Thoracic aorta (tissue), 2 donors: ENCODE measurements around the gene CYP19A1. TPM values are rescaled to one million over a fixed set of nuclear protein-coding genes. Genes with fewer than 3 reads are reported as not detected.

ENCODE experiments used
- ATAC-seq: fragments of 150-250 bp; one replicate; pipeline ENCODE4 v1.8.0; 2017; ENCODE audit warnings: low read depth; ENCODE audit not compliant: insufficient number of reproducible peaks, low FRiP score
- DNase-seq: peaks from one replicate; pipeline ENCODE4 v3.0.0-alpha.2; 2020; ENCODE audit warnings: low spot score
- H3K27ac ChIP-seq, 2 donors: fragments of 200-600 bp; sonication (generic); 1 replicate in 1 of 2; 2 replicates in 1 of 2; pipeline ENCODE4 v1.5.1; 2016; ENCODE audit warnings: mild to moderate bottlenecking in 2 of 2, moderate library complexity in 2 of 2
- H3K27me3 ChIP-seq: fragments of 200-600 bp; sonication (generic); replicated peaks from 2 replicates; pipeline ENCODE4 v1.6.0; 2016; ENCODE audit warnings: mild to moderate bottlenecking; ENCODE audit not compliant: insufficient read depth
- H3K36me3 ChIP-seq: fragments of 200-600 bp; sonication (generic); one replicate; pipeline ENCODE4 v1.5.1; 2016
- H3K4me1 ChIP-seq, 2 donors: fragments of 200-600 bp; sonication (generic); 1 replicate in 1 of 2; 2 replicates in 1 of 2; pipeline versions ENCODE4 v1.5.1 to v1.6.0; 2016; ENCODE audit warnings: low read depth in 2 of 2, mild to moderate bottlenecking in 1 of 2; ENCODE audit not compliant: control insufficient read depth in 1 of 2
- H3K4me3 ChIP-seq: fragments of 200-600 bp; sonication (generic); 2 replicates; pipeline ENCODE4 v1.5.1; 2016; ENCODE audit warnings: mild to moderate bottlenecking
- H3K9me3 ChIP-seq: fragments of 200-600 bp; sonication (generic); 2 replicates; pipeline ENCODE4 v1.5.1; 2016
- CTCF ChIP-seq: fragments of 200-600 bp; sonication (generic); IDR thresholded peaks from one replicate; pipeline ENCODE4 v1.5.1; 2019; ENCODE audit warnings: antibody characterized with exemption
- total RNA-seq, 2 donors: library from RNA; depleted of rRNA; stranded (reverse); fragments of >200 nt; gene quantifications; one replicate each; pipeline versions ENCODE4 v1.1.0 to v1.2.3, GENCODE V29; 2016

The CYP19A1 gene
- total RNA-seq, 2 donors from 2014 or later, result 0.54 to 3.1 TPM

- Histone ChIP-seq H3K36me3 (no peaks in the 10 kb centered on the region), H3K27ac (no peak overlapping the region), H3K9me3 (no peaks in the 10 kb centered on the region), H3K27me3 (no peaks in the 10 kb centered on the region), H3K4me3 (no peak overlapping the region), H3K4me1 (peaks cover 9 to 30% of the 10 kb centered on the region in 2 donors)
- TF ChIP-seq CTCF, result no peak
- DNase-seq (no peak), ATAC-seq (no peak)
These were observed 153.8 kb downstream of the CYP19A1 start for GRCh38 chr15:51184627-51185026.

GRCh38 chr15:51183076-51183475 is 155.3 kb downstream of the CYP19A1 start:
- H3K4me1 ChIP-seq, result peaks cover 3 to 15% of the 10 kb centered on the region in 2 donors
- no peak overlapping the region for H3K4me3 ChIP-seq
- no peaks in the 10 kb centered on the region for H3K36me3 ChIP-seq
- TF ChIP-seq CTCF, result no peak
- ATAC-seq, result no peak
- no peaks in the 10 kb centered on the region for H3K27me3 ChIP-seq
- DNase-seq, result no peak
- H3K27ac ChIP-seq, result no peak overlapping the region
- H3K9me3 ChIP-seq, result no peaks in the 10 kb centered on the region

- H3K4me3 ChIP-seq, result no peak overlapping the region
- no peaks in the 10 kb centered on the region for H3K9me3 ChIP-seq
- no peak for TF ChIP-seq CTCF
- no peak for ATAC-seq
- H3K27ac ChIP-seq, result no peak overlapping the region
- no peaks in the 10 kb centered on the region for H3K36me3 ChIP-seq
- H3K27me3 ChIP-seq, result no peaks in the 10 kb centered on the region
- H3K4me1 ChIP-seq, result peaks cover 3 to 12% of the 10 kb centered on the region in 2 donors
- DNase-seq, result no peak
These were observed 156.5 kb downstream of the CYP19A1 start for GRCh38 chr15:51181905-51182304.

- Histone ChIP-seq H3K4me3 (no peak overlapping the region), H3K27ac (no peak overlapping the region), H3K27me3 (no peaks in the 10 kb centered on the region), H3K36me3 (no peaks in the 10 kb centered on the region), H3K9me3 (no peaks in the 10 kb centered on the region), H3K4me1 (peaks cover 3 to 12% of the 10 kb centered on the region in 2 donors)
- TF ChIP-seq CTCF, result no peak
- no peak for DNase-seq
- no peak for ATAC-seq
These were observed 157.2 kb downstream of the CYP19A1 start for GRCh38 chr15:51181221-51181620.

- Histone ChIP-seq H3K9me3 (no peaks in the 10 kb centered on the region), H3K4me3 (no peak overlapping the region)
- TF ChIP-seq CTCF, result no peak
These were observed 157.9 kb downstream of the CYP19A1 start for GRCh38 chr15:51180534-51180933.

More at GRCh38 chr15:51180534-51180933, 157.9 kb downstream of the CYP19A1 start:
- ATAC-seq (no peak), DNase-seq (no peak)
- Histone ChIP-seq H3K4me1 (peaks cover 3 to 12% of the 10 kb centered on the region in 2 donors), H3K36me3 (no peaks in the 10 kb centered on the region), H3K27me3 (no peaks in the 10 kb centered on the region), H3K27ac (no peak overlapping the region)
